SU-DHL-6 (cell line): Measurements from ENCODE around the gene EPS8.

ENCODE experiments used
- CTCF ChIP-seq: fragments of 200-600 bp; sonication (generic); IDR thresholded peaks from one replicate; pipeline ENCODE4 v1.5.1; 2017; ENCODE audit warnings: antibody characterized with exemption, mild to moderate bottlenecking, low read length, moderate library complexity; ENCODE audit not compliant: insufficient read depth, poor library complexity, severe bottlenecking
- EZH2phosphoT487 ChIP-seq: fragments of 200-600 bp; sonication (generic), shearing (Covaris generic); conservative IDR thresholded peaks from 2 replicates; pipeline ENCODE4 v1.6.1; 2018; ENCODE audit warnings: mild to moderate bottlenecking, antibody characterized with exemption, low read length, moderate library complexity, mixed read lengths

- TF ChIP-seq EZH2phosphoT487 (no peak), CTCF (no peak)
Measured at GRCh38 chr12:15596174-15596573, 193.0 kb downstream of the EPS8 start.
